A673 (cell line): ENCODE data around the gene FARP2.

ENCODE experiments used
- EZH2 ChIP-seq: fragments of 200-600 bp; sonication (generic); IDR thresholded peaks from 2 replicates; pipeline ENCODE4 v1.6.1; 2017; ENCODE audit warnings: borderline replicate concordance, low read depth, mild to moderate bottlenecking, mixed read lengths, antibody characterized with exemption, low read length; ENCODE audit not compliant: poor library complexity, severe bottlenecking
- TF ChIP-seq, protein P1 (sequence below): fragments of 300-800, 200-600 bp; sonication (generic); conservative IDR thresholded peaks from 2 replicates; pipeline ENCODE4 v1.5.1; 2017; ENCODE audit warnings: low read depth, mild to moderate bottlenecking, antibody characterized with exemption, low read length, moderate library complexity, mixed read lengths

DNA sequence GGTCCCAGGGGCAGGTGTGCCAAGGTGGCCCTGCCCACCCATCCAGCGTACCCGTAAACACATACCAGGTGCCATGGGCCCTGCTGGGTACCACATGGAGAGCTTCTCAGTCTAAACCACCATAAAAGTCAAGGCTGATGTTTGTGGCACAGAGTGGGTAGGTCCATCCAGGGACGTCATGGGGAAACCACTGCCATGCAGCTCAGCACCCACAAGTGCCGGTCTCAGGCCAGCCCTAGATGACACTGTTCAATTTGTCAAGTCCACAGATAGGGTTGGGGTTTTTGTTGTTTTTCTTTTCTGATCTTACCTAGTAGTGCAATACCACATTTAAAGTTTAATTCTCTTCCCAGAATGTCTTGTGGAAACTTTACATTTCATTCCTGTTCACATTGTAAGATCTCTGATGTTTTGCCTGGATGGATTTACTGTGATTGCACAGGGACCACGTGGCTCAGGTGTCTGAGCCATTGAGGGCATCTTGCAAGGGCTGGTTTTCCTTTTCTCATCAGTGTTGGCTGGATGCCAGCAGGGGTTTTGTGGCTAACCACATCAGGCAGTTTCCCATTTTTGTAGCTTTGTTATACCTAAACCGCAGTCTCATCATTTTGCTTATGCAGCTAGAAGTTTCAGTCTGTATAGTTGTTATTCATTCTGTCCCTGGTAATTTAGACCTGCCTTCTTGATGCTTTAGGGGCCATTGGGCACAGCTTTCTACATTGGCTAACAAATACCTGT lies 87.6 kb downstream of the FARP2 start:
- TF ChIP-seq, protein P1, sequence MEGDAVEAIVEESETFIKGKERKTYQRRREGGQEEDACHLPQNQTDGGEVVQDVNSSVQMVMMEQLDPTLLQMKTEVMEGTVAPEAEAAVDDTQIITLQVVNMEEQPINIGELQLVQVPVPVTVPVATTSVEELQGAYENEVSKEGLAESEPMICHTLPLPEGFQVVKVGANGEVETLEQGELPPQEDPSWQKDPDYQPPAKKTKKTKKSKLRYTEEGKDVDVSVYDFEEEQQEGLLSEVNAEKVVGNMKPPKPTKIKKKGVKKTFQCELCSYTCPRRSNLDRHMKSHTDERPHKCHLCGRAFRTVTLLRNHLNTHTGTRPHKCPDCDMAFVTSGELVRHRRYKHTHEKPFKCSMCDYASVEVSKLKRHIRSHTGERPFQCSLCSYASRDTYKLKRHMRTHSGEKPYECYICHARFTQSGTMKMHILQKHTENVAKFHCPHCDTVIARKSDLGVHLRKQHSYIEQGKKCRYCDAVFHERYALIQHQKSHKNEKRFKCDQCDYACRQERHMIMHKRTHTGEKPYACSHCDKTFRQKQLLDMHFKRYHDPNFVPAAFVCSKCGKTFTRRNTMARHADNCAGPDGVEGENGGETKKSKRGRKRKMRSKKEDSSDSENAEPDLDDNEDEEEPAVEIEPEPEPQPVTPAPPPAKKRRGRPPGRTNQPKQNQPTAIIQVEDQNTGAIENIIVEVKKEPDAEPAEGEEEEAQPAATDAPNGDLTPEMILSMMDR: no peak
- TF ChIP-seq EZH2: no peak
